Keratinocyte (primary cell): Measurements from ENCODE around the gene CDK13. TPM values are rescaled to one million over a fixed set of nuclear protein-coding genes. Genes with fewer than 3 reads are reported as not detected.
A peak's percentile ranks its signal among the peaks of the same experiment; 100 is the strongest.

Experiments
- DNase-seq: peaks from one replicate; pipeline ENCODE4 v3.0.0-alpha.2; 2011; ENCODE audit warnings: low read depth, missing footprints, low spot score
- FAIRE-seq: peaks from 2 replicates; lab custom pipeline; 2011; peaks lifted over from hg19 to GRCh38; lab: Jason Lieb, UNC
- H2AFZ ChIP-seq: 2 replicates; pipeline ENCODE4 v1.6.0; 2012; ENCODE audit warnings: low read length, control low read depth, inconsistent platforms; ENCODE audit not compliant: control insufficient read depth
- H3K27ac ChIP-seq: 2 replicates; pipeline ENCODE4 v1.5.1; 2011; ENCODE audit warnings: low read length; ENCODE audit not compliant: control insufficient read depth, insufficient read depth
- H3K27me3 ChIP-seq: 3 replicates; pipeline ENCODE4 v1.6.0; 2011; ENCODE audit warnings: low read length; ENCODE audit not compliant: control insufficient read depth, insufficient read depth; ENCODE audit errors: extremely low read depth
- H3K36me3 ChIP-seq, 2 experiments: 2 replicates in 1 of 2; 3 replicates in 1 of 2; pipeline ENCODE4 v1.5.1; 2011; ENCODE audit warnings: low read length in 2 of 2, mild to moderate bottlenecking in 1 of 2; ENCODE audit not compliant: control insufficient read depth in 2 of 2, insufficient read depth in 2 of 2; ENCODE audit errors: extremely low read depth in 1 of 2
- H3K4me1 ChIP-seq: 3 replicates; pipeline ENCODE4 v1.5.1; 2011; ENCODE audit warnings: low read length; ENCODE audit not compliant: control insufficient read depth, insufficient read depth; ENCODE audit errors: extremely low read depth
- H3K4me2 ChIP-seq: 3 replicates; pipeline ENCODE4 v1.6.0; 2011; ENCODE audit warnings: low read depth, low read length; ENCODE audit not compliant: control insufficient read depth, insufficient read depth; ENCODE audit errors: extremely low read depth
- H3K4me3 ChIP-seq, 3 experiments: fragments of 200-600 bp in 1 of 3; sonication (generic) in 1 of 3; 2 replicates in 2 of 3; 3 replicates in 1 of 3; pipeline ENCODE4 v1.5.1; 2011 to 2016; ENCODE audit warnings: low read length in 3 of 3, mild to moderate bottlenecking in 3 of 3, control low read depth in 2 of 3, inconsistent platforms in 1 of 3, low read depth in 1 of 3, mixed read lengths in 1 of 3, mixed run types in 1 of 3, moderate library complexity in 1 of 3; ENCODE audit not compliant: control insufficient read depth in 2 of 3, insufficient read depth in 2 of 3; ENCODE audit errors: extremely low read depth in 1 of 3
- H3K79me2 ChIP-seq: 2 replicates; pipeline ENCODE4 v1.6.0; 2012; ENCODE audit warnings: low read length; ENCODE audit not compliant: control insufficient read depth, insufficient read depth
- H3K9ac ChIP-seq: 3 replicates; pipeline ENCODE4 v1.6.0; 2011; ENCODE audit warnings: low read length; ENCODE audit not compliant: control insufficient read depth, insufficient read depth; ENCODE audit errors: extremely low read depth
- H3K9me1 ChIP-seq: 3 replicates; pipeline ENCODE4 v1.6.0; 2011; ENCODE audit warnings: low read length; ENCODE audit not compliant: control insufficient read depth, insufficient read depth; ENCODE audit errors: extremely low read depth
- H3K9me3 ChIP-seq: 2 replicates; pipeline ENCODE4 v1.5.1; 2012; ENCODE audit warnings: low read depth, low read length; ENCODE audit not compliant: control insufficient read depth
- H4K20me1 ChIP-seq: 3 replicates; pipeline ENCODE4 v1.6.0; 2011; ENCODE audit warnings: low read length; ENCODE audit not compliant: control insufficient read depth, insufficient read depth; ENCODE audit errors: extremely low read depth
- EZH2 ChIP-seq: IDR thresholded peaks from one replicate; pipeline ENCODE4 v1.6.1; 2012; ENCODE audit warnings: inconsistent platforms, mild to moderate bottlenecking, low read length, moderate library complexity
- dilution Hi-C: fragments of 300-500 bp; cut with MboI; formaldehyde crosslinking; loops from one replicate; pipeline ENCODE4 v1.7.0; 2020; ENCODE audit warnings: low sequenced_read_pairs; ENCODE audit not compliant: extremely low pct_ligation_motif_present
- polyA plus RNA-seq, 5 experiments: library from polyadenylated mRNA; depleted of rRNA in 3 of 5; stranded (reverse) in 3 of 5; stranded (forward) in 1 of 5; unstranded in 1 of 5; fragments of >200 nt; gene quantifications; 1 replicate in 1 of 5; 2 replicates in 3 of 5; 3 replicates in 1 of 5; pipeline versions ENCODE4 v1.2.1 to v1.2.3, GENCODE V29; 2011 to 2012; ENCODE audit warnings: missing spikeins in 2 of 5, low read depth in 1 of 5, low replicate concordance in 1 of 5
- TF ChIP-seq, protein P1 (sequence below), 3 experiments: IDR thresholded peaks in 1 of 3; conservative IDR thresholded peaks in 1 of 3; optimal IDR thresholded peaks in 1 of 3; 2 replicates in 2 of 3; 3 replicates in 1 of 3; pipeline versions ENCODE3 to v1.5.1; 2011; ENCODE audit warnings: low read length in 3 of 3, mild to moderate bottlenecking in 3 of 3, moderate library complexity in 2 of 3, control low read depth in 1 of 3, inconsistent platforms in 1 of 3; ENCODE audit not compliant: insufficient read depth in 2 of 3; ENCODE audit errors: extremely low read depth in 1 of 3

Gene CDK13
- polyA plus RNA-seq, 1 donor (not counting 4 experiments of a cell fraction or from before 2014, with no cell fraction given) = 25.4 TPM

DNA sequence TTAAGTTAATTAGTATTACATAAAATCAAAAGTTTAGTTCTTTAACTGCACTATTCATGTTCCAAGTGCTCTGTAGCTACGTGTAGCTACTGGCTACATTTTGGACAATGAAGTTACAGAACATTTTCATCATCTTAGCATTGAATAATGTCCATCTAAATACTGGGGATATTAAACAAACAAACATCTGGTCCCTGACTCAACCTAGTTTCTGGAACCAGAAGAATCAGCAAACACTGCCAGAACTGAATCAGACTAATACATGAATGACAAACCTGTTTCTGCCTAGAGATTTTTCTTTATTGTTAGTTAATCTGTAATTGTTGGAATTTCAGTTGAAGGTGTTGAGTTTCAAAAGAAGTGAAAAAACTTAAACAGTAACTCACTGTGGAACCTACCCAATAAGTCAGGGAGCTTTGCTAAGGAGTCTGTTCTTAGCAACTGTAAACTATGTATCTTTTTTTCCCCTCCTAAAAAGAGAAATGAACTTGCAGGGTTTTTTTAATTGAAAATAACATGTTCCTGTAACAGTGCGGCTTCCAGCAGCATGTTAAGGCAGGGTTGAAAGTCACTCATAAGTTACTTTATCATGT, 58.3 kb downstream of the CDK13 start:
- H3K4me3 ChIP-seq = no peak overlapping the region
- peaks cover 0 to 5% of the 10 kb centered on the region in 2 experiments for H3K36me3 ChIP-seq
- no peak for TF ChIP-seq EZH2
- TF ChIP-seq, protein P1, sequence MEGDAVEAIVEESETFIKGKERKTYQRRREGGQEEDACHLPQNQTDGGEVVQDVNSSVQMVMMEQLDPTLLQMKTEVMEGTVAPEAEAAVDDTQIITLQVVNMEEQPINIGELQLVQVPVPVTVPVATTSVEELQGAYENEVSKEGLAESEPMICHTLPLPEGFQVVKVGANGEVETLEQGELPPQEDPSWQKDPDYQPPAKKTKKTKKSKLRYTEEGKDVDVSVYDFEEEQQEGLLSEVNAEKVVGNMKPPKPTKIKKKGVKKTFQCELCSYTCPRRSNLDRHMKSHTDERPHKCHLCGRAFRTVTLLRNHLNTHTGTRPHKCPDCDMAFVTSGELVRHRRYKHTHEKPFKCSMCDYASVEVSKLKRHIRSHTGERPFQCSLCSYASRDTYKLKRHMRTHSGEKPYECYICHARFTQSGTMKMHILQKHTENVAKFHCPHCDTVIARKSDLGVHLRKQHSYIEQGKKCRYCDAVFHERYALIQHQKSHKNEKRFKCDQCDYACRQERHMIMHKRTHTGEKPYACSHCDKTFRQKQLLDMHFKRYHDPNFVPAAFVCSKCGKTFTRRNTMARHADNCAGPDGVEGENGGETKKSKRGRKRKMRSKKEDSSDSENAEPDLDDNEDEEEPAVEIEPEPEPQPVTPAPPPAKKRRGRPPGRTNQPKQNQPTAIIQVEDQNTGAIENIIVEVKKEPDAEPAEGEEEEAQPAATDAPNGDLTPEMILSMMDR (optimal IDR thresholded peaks at IDR 0.05 in 1 of 3, IDR thresholded peaks at IDR 0.05 in 1 of 3, conservative IDR thresholded peaks at IDR 0.05 in 1 of 3; ENCODE audit: extremely low read depth in 1 of 3, insufficient read depth in 2 of 3, low read length in 3 of 3) = no peak
- no peak overlapping the region for H3K9ac ChIP-seq
- no peaks in the 10 kb centered on the region for H4K20me1 ChIP-seq
- no peaks in the 10 kb centered on the region for H3K9me3 ChIP-seq
- dilution Hi-C loops = no loop called here
- no peaks in the 10 kb centered on the region for H3K79me2 ChIP-seq
- H3K4me2 ChIP-seq = no peak overlapping the region
- H3K4me1 ChIP-seq = peaks cover 10% of the 10 kb centered on the region
- H2AFZ ChIP-seq = no peak overlapping the region
- DNase-seq = no peak
- FAIRE-seq = peak; percentile 26
- H3K27me3 ChIP-seq = no peaks in the 10 kb centered on the region
- H3K27ac ChIP-seq = peak overlapping the region; percentile 34
- no peaks in the 10 kb centered on the region for H3K9me1 ChIP-seq

DNA sequence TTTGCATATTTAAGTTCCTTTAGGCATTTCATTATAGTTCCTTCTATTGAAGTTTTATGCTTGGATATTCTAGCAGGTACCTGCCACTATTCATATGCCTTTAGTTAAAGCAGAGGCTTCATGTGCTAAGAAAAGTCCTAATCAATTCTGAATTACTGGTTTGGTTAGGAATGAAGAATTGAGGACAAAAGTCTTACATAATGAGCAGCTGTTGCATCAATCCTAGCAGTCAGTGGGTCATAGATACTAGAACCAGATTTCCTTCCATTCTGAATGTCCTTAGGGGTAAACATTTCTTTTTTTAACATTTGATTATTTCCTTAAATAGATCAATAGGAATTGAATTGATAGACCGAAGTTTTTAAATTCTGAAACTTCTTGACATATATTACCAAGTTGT, 59.2 kb downstream of the CDK13 start:
- FAIRE-seq (no peak), DNase-seq (no peak)
- H2AFZ ChIP-seq = no peak overlapping the region
- H3K9me3 ChIP-seq = no peaks in the 10 kb centered on the region
- no peak overlapping the region for H3K4me2 ChIP-seq
- peaks cover 10% of the 10 kb centered on the region for H3K4me1 ChIP-seq
- H3K9me1 ChIP-seq = no peaks in the 10 kb centered on the region
- H3K27me3 ChIP-seq = no peaks in the 10 kb centered on the region
- H3K36me3 ChIP-seq = no peaks in the 10 kb centered on the region
- no peak overlapping the region for H3K27ac ChIP-seq
- H3K79me2 ChIP-seq = no peaks in the 10 kb centered on the region
- H3K9ac ChIP-seq = no peak overlapping the region
- dilution Hi-C loops = no loop called here
- no peaks in the 10 kb centered on the region for H4K20me1 ChIP-seq
- H3K4me3 ChIP-seq = no peak overlapping the region
- TF ChIP-seq, protein P1 (optimal IDR thresholded peaks at IDR 0.05 in 1 of 3, IDR thresholded peaks at IDR 0.05 in 1 of 3, conservative IDR thresholded peaks at IDR 0.05 in 1 of 3; ENCODE audit: extremely low read depth in 1 of 3, insufficient read depth in 2 of 3, low read length in 3 of 3) = no peak
- no peak for TF ChIP-seq EZH2
